Muscle of leg (tissue), 11 donors: ENCODE data around the gene RSF1. TPM values are rescaled to one million over a fixed set of nuclear protein-coding genes. Genes with fewer than 3 reads are reported as not detected.
A peak's percentile ranks its signal among the peaks of the same experiment; 100 is the strongest.

Source experiments
- DNase-seq: peaks from one replicate; pipeline ENCODE4 v3.0.0; 2013
- H3K27ac ChIP-seq: one replicate; pipeline ENCODE4 v1.5.1; 2013; ENCODE audit warnings: mild to moderate bottlenecking, low read length, control low read depth
- H3K27me3 ChIP-seq: one replicate; pipeline ENCODE4 v1.6.1; 2013; ENCODE audit warnings: low read length; ENCODE audit not compliant: control insufficient read depth, insufficient read depth
- H3K36me3 ChIP-seq: one replicate; pipeline ENCODE4 v1.6.1; 2013; ENCODE audit warnings: low read length; ENCODE audit not compliant: control insufficient read depth, insufficient read depth
- H3K4me1 ChIP-seq: one replicate; pipeline ENCODE4 v1.6.1; 2013; ENCODE audit warnings: low read length; ENCODE audit not compliant: control insufficient read depth, insufficient read depth
- H3K4me3 ChIP-seq: one replicate; pipeline ENCODE4 v1.5.1; 2013; ENCODE audit warnings: low read length, control low read depth
- H3K9me3 ChIP-seq: replicated peaks from 2 replicates; pipeline ENCODE4 v1.6.1; 2013; ENCODE audit warnings: low read depth, low read length; ENCODE audit not compliant: control insufficient read depth
- WGBS: methylation state at CpG from one replicate; pipeline ENCODE4 v1.1.5; 2013; ENCODE audit warnings: missing lambda C conversion rate; ENCODE audit not compliant: insufficient coverage; 5-methylcytosine and 5-hydroxymethylcytosine counted together
- polyA plus RNA-seq, 8 donors: library from polyadenylated mRNA; unstranded; fragments of 120-200 nt; gene quantifications; one replicate each; pipeline versions ENCODE4 v1.2.1 to v1.2.3, GENCODE V29; 2013; ENCODE audit warnings: inconsistent platforms in 1 of 8, low replicate concordance in 1 of 8; ENCODE audit not compliant: insufficient read length in 8 of 8, insufficient read depth in 1 of 8
- total RNA-seq: library from RNA; stranded (reverse); fragments of 120-200 nt; gene quantifications from one replicate; pipeline ENCODE4 v1.2.4, GENCODE V29; 2013

RSF1 gene
- total and polyA plus RNA-seq, 9 donors: 25.8 to 46.1 (median 36.9) TPM

DNA sequence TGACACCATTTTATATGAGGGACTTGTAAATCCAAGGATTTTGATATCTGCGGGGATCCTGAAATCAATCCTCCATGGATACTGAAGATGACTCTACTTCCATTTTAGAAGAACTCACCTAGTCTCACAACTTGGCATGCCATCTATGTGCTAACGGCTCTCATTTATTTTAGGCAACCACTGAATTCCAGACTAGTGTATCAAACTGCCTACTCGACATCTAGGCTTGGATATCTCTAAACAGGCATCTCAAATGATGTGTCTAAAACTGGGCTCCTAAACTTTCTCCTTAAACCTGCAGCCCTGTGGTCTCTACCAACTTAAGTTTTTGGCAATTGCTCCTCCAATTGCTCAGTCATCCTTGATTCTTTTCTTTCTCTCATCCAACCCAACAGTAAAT, 151.8 kb downstream of the RSF1 start:
- 80% methylated on average over 3 of the region's 3 CpGs for WGBS
- H3K27ac ChIP-seq: no peak overlapping the region
- no peak overlapping the region for H3K4me3 ChIP-seq
- no peaks in the 10 kb centered on the region for H3K27me3 ChIP-seq
- no peaks in the 10 kb centered on the region for H3K9me3 ChIP-seq
- no peak for DNase-seq
- H3K4me1 ChIP-seq: no peaks in the 10 kb centered on the region
- H3K36me3 ChIP-seq: peaks cover 38% of the 10 kb centered on the region

DNA sequence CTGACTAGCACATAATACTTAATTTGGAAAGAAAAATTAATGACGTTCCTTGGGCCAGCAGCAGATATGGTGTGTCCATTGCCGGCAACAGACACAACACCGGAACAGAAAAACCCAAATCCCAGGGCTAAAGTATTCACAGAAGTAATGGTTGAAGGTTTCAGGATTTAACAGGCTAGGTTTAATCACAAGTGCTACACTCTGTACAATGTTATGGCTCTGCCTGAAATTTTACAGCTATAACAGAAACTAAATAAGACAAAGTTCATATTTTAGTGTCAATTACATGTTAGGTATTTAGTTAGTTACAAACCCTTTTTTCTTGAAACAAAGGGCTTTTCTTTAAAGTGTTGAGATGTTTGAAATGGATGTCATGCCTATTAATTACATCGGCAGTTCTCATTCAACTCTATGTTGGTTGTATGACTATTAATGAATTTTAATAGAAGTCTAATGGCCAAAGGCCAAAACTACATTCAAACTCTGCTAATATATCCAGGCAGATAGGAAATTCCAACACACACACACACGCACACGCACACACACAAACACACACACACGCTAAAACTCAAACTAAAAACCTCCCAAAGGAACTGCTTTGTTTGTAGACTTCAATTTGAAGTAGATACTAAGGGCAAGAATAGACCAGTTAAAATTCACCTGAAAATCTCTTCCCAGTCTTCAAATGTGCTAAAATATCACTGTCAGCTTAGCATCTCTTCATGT, 155.1 kb downstream of the RSF1 start:
- Histone ChIP-seq H3K27ac (no peak overlapping the region), H3K4me1 (no peaks in the 10 kb centered on the region), H3K4me3 (no peak overlapping the region), H3K27me3 (no peaks in the 10 kb centered on the region), H3K36me3 (peaks cover 29% of the 10 kb centered on the region), H3K9me3 (no peaks in the 10 kb centered on the region)
- DNase-seq: no peak
- no CpG with 5 or more reads among the region's 7 CpGs for WGBS

DNA sequence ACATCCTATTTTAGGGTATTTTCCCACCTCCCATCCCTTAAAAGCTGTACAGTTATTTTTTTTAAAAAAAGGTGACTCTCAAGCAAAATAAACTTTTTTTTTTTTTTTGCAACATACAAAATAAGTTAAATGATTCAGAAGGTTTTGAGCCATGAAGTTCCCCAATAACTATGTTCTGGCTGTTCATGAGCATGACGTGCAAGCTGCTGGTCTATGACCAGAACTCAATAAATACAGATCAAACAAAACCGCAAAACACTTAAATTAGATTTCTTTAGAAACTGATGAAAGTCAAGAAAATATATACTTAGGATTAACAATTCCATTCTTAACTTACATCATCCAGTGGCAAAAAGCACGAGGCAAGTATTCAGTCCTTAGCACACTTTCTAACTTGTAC, 158.9 kb downstream of the RSF1 start:
- no peaks in the 10 kb centered on the region for H3K9me3 ChIP-seq
- H3K27me3 ChIP-seq: no peaks in the 10 kb centered on the region
- H3K4me3 ChIP-seq: no peak overlapping the region
- H3K4me1 ChIP-seq: no peaks in the 10 kb centered on the region
- DNase-seq: no peak
- no peak overlapping the region for H3K27ac ChIP-seq
- no CpG with 5 or more reads among the region's 3 CpGs for WGBS
- H3K36me3 ChIP-seq: peaks cover 6% of the 10 kb centered on the region

DNA sequence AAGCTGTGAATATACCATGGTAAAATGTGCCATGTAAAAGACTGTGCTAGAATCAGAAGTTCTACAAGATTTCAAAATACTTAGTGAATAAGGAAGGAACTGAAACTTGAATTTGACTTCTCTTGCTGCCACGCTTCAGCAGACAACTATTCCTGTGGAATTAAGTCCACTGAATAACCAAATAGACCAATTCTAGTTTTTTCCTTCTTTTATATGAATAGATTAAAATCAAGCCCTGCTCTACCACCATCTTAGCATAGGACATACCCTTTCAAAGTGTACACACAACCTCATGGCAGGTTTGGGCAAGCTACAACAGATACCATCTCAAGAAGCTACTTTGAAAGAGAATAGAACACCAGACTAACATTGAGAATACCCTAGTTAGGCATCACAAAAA, 159.6 kb downstream of the RSF1 start:
- H3K9me3 ChIP-seq: no peaks in the 10 kb centered on the region
- WGBS: no CpG with 5 or more reads among the region's 1 CpG
- H3K4me1 ChIP-seq: no peaks in the 10 kb centered on the region
- peaks cover 5% of the 10 kb centered on the region for H3K36me3 ChIP-seq
- H3K27ac ChIP-seq: no peak overlapping the region
- H3K4me3 ChIP-seq: no peak overlapping the region
- no peaks in the 10 kb centered on the region for H3K27me3 ChIP-seq
- no peak for DNase-seq

DNA sequence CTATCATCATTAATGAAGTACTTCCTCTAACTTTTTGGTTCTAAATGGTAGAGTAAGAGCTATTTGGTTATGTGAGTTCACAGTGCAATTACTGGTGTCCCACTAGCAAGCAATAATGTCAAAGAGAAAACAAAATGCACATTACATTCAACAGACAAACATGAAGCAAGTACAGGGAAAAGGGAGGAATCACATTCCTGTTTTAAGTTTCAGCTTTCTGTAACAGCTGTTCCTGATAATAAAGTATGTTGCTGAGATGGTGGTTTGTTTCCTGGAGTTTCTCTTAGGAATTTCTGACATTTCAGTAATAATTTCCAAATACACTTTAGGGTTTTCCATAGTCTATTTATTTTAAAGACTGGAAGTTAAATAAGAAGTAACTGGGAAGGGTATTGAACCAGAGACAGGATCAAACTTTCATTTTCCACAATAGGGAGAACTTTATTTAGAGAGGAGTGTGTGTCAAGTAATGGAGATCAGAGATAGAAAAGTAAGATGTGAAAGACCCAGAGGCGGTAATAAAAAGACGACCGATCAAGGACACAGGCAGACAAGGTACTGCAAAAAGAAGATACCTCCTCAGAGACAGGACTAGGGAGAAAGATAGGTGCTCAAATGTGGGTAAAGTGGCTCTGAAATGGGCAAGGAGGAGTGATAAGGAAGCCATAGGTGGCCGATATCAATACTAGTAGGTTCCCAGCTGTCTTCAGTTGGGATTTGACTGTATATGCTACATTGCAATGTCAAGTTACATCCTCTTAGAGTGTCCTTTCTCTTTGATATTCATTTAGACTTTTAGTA, 162.1 kb downstream of the RSF1 start:
- DNase-seq: peak; percentile 38
- H3K4me1 ChIP-seq: no peaks in the 10 kb centered on the region
- no peak overlapping the region for H3K4me3 ChIP-seq
- H3K27me3 ChIP-seq: no peaks in the 10 kb centered on the region
- peak overlapping the region; percentile 8 for H3K27ac ChIP-seq
- WGBS: 85% methylated on average over 3 of the region's 4 CpGs
- no peaks in the 10 kb centered on the region for H3K9me3 ChIP-seq
- H3K36me3 ChIP-seq: peaks cover 2% of the 10 kb centered on the region

DNA sequence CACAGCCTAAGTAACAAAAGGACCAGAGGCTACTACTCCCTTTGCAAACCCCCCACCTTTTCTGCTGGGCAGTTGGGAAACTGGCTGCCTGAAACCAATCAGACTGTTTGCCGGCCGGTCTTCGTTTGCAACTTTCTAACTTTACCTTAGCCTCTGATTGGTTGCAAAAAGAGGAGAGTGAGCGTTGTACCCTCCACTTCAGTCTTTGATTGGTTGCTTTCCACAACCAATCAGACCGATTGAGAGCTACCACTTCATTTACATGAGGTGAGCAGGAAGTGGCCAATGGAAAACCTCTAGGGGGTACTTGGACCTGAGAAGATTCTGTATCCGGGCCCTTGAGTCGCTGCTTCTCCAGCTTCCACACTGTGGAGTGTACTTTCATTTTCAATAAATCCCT, 164.2 kb downstream of the RSF1 start:
- Histone ChIP-seq H3K9me3 (no peaks in the 10 kb centered on the region), H3K4me3 (no peak overlapping the region), H3K36me3 (no peaks in the 10 kb centered on the region), H3K4me1 (no peaks in the 10 kb centered on the region), H3K27ac (no peak overlapping the region), H3K27me3 (no peaks in the 10 kb centered on the region)
- DNase-seq: no peak
- WGBS: 83% methylated on average over 4 of the region's 7 CpGs

DNA sequence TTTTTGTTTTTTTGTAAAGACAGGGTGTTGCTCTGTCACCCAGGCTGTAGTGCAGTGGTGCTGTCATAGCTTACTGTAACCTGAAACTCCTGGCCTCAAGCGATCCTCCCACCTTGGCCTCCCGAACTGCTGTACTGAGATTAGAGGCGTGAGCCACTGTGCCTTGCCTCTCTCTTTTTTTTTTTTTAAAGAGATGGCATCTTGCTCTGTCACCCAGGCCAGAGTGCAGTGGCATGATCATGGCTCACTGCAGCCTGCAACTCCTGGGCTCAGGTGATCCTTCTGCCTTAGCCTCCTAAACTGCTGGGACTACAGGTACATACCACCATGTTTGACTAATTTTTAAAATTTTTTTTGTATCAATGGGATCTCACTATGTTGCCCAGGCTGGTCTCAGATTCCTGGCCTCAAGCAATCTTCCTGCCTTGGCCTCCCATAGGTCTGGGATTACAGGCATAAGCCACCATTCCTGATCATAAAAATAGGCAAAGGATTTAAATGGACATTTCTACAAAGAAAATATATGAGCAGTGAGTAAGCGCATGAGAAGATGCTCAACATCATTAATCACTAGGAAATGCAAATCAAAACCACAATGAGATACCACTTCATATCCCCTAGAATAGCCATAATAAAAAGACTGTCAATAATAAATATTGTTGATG, 165.6 kb downstream of the RSF1 start:
- no peak overlapping the region for H3K4me3 ChIP-seq
- WGBS: 36% methylated on average over 3 of the region's 4 CpGs
- no peaks in the 10 kb centered on the region for H3K27me3 ChIP-seq
- H3K36me3 ChIP-seq: no peaks in the 10 kb centered on the region
- H3K4me1 ChIP-seq: no peaks in the 10 kb centered on the region
- DNase-seq: no peak
- H3K9me3 ChIP-seq: no peaks in the 10 kb centered on the region
- H3K27ac ChIP-seq: no peak overlapping the region

DNA sequence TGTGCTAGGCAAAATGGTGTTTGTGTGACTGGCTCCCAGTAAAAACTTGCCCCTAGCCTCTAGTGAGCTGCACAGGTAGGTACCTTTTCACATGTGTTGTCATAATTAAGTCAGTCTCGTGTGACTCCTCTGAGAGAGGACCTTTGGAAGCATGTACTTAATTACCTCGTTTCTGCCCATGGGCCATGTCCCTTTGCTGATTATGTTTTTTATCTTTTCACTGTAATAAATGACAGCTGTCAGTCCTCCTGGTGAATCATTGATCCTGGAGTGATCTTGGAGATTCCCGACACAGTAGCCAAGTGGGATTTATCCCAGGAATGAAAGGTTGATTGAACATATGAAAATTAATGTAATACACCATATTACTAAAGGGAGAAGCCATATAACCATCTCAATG, 170.4 kb downstream of the RSF1 start:
- Histone ChIP-seq H3K27ac (no peak overlapping the region), H3K27me3 (no peaks in the 10 kb centered on the region), H3K36me3 (no peaks in the 10 kb centered on the region), H3K9me3 (no peaks in the 10 kb centered on the region), H3K4me3 (no peak overlapping the region), H3K4me1 (no peaks in the 10 kb centered on the region)
- no CpG with 5 or more reads among the region's 3 CpGs for WGBS
- DNase-seq: no peak

DNA sequence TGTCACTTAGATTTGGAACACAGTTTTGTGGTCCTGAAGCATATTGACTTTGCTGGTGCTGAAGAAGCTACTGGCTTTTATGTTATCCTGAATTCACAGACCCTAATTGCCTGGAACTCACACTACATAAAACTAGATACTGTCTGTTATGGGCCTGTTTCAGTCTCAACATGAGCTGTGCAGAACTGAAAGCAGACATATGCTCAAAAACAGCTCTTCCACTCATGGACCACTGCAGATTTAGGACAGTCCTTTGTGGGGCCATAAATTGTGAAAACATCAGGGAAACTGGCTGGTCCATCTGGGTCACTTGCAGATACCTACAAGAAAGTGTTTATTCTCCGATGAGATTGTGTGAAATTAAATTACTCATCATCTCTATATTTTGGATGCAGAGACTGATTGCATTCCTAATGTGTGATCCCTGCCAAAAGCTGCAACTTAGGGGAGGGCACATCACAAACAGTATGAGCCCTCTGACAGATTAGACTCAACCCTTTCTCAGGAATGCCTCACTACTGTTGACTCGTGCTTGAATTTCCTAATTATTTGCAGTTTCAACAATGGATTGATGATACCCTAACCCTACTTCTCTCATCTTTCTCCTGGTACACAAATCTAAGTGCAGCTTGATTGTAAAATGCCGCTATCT, 172.7 kb downstream of the RSF1 start:
- Histone ChIP-seq H3K4me1 (no peaks in the 10 kb centered on the region), H3K27ac (no peak overlapping the region), H3K9me3 (no peaks in the 10 kb centered on the region), H3K36me3 (no peaks in the 10 kb centered on the region), H3K27me3 (no peaks in the 10 kb centered on the region), H3K4me3 (no peak overlapping the region)
- no peak for DNase-seq
- WGBS: no CpG with 5 or more reads among the region's 3 CpGs

DNA sequence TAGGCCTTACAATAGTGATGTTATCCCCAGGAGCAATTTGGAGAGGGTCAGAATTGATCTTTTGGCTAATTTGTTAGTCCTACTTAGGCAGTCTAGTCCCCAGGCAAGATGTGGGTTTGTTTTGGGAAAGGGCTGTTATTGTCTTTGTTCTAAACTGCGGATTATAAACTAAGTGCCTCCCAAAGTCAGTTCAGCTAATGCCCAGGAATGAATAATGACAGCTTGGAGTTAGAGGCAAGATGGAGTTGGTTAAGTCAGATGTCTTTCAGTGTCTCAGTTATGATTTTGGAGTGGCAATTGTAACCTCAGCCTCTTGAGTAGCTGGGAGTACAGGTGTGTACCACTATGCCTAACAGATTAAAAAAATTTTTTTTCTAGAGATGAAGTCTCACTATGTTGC, 175.6 kb downstream of the RSF1 start:
- no peaks in the 10 kb centered on the region for H3K4me1 ChIP-seq
- no peaks in the 10 kb centered on the region for H3K36me3 ChIP-seq
- no peak overlapping the region for H3K4me3 ChIP-seq
- H3K9me3 ChIP-seq: peaks cover 2% of the 10 kb centered on the region
- H3K27me3 ChIP-seq: no peaks in the 10 kb centered on the region
- H3K27ac ChIP-seq: no peak overlapping the region
- no peak for DNase-seq
- WGBS: 83% methylated on average over 1 of the region's 1 CpG
